ENCODE measurements around the gene MFNG. TPM values are rescaled to one million over a fixed set of nuclear protein-coding genes. Genes with fewer than 3 reads are reported as not detected.

Gene MFNG
- total RNA-seq, 1 donor from 2014 or later = 33.6 TPM

DNA sequence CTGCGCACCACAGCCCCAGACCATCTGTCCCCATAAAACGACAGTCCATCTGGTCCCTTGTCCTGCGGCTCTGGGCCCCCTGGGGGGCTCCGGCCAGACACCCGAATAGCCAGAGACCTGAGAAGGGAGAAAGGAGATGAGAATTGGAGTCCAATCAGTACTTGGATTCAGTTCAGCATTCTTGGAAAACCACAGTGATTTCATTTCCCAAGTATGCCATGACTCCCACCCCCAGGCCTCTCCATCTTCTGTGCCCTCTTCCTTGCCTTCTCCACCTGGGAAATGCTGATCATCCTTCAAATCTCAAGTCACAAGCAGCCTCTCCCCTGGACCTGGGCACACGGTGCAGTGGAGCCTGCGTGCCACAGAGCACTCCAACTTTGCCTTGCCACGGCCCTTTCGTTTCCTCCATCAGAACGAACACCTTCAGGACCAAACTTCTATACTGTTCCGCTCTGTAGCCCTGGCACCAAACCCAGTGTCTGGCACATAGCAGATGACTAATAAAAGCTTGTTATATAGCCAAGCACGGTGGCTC, 10.9 kb upstream of the MFNG start:
- no peak for DNase-seq (ENCODE audit: low spot score)

GRCh38 chr22:37496651-37497050, 10.5 kb upstream of the MFNG start:
- no peak for DNase-seq (ENCODE audit: low spot score)

- no peak for DNase-seq (ENCODE audit: low spot score)
Measured at GRCh38 chr22:37493979-37494378, 7.8 kb upstream of the MFNG start.

DNA sequence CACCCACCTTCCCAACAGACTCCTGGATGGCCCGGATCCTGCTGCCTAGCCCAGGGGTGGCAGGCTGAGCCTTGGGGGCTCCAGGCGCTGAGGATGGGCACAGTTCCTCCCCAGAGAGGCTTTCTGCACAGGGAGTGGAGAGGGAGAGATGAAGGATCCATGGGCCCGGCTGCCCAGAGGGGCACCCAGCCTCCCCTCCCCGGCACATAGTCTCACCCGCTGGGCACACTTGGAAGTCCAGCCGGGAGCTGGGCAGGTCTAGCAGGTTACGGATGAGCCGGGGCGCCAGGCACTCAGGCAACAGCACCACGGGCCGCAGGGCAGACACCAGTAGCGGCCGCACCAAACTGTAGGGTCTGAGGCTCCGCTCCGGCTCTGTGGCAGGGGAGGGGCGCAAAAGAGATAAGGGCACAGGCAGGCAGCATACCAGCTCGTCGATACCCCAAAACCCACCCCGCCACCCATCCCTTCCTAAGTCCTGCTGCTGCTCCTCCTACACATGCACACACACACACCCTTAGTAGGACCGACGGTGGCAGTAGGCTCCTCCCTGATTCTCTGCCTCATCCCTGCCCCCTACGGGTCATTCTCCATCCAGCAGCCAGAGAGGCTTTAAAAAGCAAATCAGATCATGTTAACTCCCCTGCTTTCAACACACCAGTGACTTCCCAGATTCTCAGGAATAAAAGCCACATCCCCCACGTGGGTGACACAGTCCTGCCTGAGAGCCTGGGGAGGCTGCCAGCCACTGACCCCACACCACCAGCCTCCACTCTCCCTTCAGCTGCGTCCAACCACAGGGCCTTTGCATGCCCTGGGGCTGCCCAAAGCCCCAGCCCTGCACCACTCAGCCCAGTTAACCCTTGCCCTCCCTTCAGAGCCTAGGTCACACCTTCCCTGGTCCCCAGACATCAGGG, 6.5 kb upstream of the MFNG start:
- no peak for DNase-seq (ENCODE audit: low spot score)

DNA sequence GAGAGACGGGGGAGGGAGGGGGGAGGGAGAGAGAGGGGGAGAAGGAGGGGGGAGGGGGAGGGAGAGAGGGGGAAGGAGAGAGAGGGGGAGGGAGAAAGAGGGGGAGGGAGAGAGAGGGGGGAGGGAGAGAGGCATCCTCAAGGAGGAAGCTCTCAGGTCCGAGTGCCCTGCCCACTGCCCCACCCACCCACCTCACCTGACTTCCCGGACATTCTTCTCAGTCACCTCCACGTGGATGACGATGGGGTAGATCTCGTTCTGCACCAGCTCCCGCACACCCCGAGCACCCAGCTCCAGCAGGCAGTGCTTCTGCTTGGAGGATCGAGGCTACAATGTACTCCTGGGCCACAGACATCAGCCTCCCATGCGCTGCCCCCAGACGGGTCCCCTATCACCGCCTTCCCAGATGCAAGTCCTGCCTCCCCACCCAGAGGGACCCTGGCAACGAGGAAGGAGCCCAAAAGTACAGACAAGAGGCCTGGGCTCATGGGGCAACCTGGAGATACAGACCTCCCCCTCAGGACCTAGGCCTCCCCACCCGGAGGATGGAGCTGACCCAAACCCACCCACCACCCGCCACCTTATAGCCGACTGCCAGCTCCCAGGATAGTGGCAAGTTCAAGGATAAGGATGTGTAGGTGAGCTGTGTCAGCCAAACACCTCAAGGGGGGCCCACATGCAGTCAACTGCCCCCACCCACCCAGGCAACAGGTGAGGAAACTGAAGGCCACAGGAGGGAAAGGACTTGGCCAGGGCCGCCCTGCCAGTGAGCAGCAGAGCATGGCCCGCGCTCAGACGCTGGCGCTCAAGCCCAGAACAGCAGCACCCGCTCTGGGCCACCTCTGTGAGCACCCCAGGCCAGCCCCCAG, 5.6 kb upstream of the MFNG start:
- no peak for DNase-seq (ENCODE audit: low spot score)

- DNase-seq (ENCODE audit: low spot score) = no peak
Measured at GRCh38 chr22:37491106-37491505, 4.9 kb upstream of the MFNG start.

DNA sequence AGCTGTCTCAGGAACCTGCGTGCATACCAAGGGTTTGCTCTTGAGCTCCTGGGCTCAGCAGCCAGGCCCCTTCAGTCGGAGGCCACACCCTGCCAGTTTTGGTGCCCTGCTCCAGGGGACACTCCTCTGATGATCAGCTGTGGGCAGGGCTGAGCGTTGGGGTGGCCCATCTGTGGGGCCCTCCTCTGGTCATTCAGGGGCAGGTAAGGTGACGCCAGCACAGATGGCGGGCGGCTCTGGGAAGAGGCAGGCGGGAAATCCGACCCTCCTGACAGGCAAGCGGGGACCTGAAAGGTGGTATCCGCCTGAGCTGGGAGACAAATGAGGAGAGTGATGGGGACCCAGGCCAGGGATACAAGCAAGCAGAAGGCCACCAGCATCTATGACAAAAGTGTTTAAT, 3.8 kb upstream of the MFNG start:
- DNase-seq (ENCODE audit: low spot score) = no peak

- DNase-seq (ENCODE audit: low spot score) = no peak
Measured at GRCh38 chr22:37488337-37489135, 2.4 kb upstream of the MFNG start.

DNA sequence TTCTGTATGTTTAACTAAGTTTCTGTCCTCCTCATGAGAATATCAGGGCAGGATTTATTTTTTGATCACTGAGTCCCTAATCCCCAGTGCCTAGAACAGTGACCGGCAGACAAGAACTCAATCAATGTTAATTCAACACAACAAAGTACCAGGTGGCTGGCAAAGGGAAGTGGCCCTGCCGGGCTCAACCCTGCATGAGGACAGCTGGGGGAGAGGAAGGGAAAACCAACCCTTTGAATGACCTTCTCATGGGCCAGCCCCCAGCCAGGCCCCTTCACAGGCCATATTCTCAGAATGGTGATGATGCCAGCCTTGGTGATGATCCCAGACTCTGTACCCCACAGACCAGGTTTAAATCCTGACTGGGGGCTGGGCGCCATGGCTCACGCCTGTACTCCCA, 1.4 kb upstream of the MFNG start:
- DNase-seq (ENCODE audit: low spot score) = no peak

DNA sequence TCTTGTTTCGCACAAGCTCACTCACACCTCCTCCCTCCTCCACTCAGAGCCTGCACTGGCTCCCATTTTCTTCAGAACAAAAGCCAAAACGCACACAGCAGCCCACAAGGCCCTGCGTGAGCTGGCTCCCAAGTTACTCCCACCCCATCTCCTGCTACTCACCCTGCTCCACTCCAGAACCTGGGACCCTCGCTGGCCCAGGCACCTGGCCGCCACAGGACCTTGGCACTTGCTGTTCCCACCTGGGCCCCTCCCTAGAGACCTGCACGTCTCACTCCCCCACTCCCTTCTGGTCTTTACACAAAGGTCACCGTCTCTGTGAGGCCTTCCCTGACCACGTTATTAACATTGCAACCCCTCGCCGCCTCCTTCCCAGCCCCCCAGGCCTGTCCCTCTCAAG, 945 bp upstream of the MFNG start:
- no peak for DNase-seq (ENCODE audit: low spot score)

- no peak for DNase-seq (ENCODE audit: low spot score)
Measured at GRCh38 chr22:37485395-37486223, 575 bp downstream of the MFNG start.

DNA sequence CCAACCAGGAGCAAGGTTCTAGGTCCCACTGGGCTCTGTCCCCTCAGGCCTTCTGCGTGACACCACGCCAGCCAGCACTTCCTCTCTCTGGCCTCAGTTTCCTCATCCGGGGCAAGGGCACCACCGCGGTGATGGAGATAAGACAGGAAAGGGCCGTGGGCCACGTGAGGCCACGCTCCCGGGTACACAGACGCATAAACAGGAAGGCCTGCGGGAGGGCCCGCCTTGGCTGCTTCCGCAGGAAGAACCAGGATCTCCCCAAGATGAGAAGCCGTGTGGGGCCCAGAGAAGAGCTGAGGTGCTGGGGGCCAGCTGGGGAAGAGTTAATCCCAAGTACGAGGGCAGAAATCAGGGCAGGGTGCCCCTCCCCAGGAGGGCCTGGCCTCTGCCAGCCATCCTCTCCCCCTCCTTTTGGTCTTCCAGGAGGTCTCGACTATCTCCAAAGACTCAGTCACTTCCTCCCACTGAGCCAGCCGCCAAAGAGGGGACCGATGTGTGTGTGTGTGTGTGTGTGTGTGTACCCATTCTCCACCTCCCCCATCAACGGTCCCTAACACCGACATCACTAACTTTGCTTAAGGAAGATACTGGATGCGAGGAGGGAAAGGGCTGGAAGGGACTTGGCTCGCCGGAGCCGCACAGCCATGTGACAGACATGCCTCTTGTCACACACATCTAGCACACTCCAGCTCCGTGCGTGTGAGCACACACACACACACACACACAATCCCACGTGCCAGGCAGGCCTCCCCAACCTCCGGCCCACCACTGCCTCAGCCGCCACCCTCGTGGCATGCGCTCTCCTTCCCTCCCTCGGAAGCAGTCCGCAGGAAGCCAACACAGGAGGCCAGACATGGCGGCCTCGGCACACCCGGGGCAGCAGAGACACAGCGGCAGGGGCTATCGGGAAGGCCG, 1.4 kb downstream of the MFNG start:
- DNase-seq (ENCODE audit: low spot score) = peak; percentile 92

DNA sequence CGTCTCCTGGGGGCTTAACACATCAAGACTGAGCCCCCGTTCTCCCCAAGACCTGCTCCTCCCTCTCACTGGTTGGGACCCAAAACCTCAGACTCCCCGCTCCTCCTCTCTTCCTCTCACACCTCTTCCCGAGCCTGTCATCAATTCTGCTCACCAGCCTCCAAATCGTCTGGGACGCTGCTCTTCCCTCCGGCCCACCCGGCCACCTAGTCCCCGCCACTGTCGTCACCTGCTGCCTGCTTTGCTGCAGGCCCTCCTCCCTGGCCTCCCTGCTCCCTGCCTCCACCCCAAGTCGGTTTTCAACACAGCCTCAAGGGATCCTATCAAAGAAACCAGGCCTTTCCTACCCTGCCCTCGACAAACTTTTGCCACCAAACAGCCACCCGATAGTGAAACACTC, 3.1 kb downstream of the MFNG start:
- no peak for DNase-seq (ENCODE audit: low spot score)

DNA sequence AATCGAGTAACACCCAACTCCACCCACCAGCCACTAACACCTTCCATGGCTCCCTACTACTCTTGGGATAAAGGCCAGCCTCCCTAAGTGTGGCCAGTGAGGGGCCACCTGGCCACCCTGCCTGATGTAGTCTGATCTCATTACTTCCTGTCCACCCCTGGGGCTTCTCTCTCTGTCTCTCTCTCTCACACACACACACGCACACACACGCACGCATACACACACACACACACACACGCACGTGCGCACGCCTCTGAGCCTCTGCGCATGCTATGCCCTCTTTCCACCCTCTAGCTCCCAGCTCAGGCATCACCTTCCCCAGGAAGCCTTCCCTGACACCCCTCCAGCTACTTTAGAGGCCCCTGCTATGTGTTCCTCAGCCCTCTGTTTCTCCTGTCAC, 3.9 kb downstream of the MFNG start:
- no peak for DNase-seq (ENCODE audit: low spot score)

- no peak for DNase-seq (ENCODE audit: low spot score)
Measured at GRCh38 chr22:37481347-37481907, 4.8 kb downstream of the MFNG start.

DNA sequence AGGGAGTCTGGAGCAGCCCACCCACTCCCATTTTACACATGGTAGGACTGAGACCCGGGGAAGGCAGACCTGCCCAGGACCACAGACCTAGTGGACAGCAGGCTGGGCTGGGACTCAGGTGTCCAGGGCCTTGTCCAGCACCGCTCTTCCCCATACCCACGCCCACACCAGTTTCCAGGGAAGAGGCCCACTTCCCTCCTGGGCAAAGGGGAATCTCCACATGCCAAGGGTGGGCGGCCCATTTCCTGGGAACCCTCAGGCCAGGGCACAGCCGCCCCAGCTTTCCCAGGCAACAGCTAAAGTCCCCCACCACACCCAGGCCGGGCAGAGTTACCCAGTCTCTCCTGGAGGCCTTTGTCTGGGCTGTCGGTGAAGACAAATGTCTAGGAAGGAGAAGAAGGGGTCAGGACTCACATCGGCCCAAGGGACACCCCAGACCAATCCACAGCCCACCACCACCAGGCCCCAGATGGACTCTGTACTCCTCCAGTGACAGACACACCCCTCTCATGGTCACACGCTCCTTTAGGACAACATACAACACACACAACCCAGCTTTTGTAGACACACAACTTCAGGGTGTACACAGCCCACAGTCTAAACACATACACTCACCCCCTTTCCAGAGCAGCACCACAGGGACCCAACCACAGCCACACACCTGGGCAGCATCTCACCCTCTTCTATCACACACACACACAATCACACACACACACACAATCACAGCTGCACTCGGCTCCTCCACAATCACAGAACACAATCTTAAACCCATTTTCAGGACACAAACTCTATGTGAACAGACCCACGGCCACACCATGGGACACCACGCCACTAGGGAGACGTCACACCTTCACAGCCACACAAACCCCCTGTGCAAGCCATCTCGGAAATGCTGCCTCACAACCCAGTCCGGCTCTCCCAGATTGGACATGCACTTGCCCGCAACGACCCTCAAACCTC, 5.5 kb downstream of the MFNG start:
- DNase-seq (ENCODE audit: low spot score) = no peak

DNA sequence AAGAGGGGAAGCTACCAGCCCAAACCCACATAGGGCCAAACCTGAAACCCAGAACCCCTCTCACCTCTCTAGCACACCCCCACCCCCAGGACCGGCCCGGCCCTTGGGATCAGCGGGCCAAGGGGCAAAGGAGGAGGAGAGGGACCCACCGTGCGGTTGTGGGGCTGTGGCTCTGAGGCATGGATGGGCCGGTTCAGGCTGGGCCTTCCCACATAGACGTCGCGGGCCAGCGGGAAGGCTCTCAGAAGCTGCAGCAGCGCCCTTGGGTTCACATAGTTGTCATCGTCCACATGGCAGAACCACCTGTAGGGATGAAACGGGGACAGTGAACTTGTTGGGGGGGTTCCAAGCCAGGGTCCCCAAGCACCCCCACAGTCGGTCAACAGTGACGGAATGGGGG, 7.0 kb downstream of the MFNG start:
- no peak for DNase-seq (ENCODE audit: low spot score)
